Left lobe of liver (tissue), 2 donors: ENCODE results near the gene KCNQ1. TPM values are rescaled to one million over a fixed set of nuclear protein-coding genes. Genes with fewer than 3 reads are reported as not detected.

ENCODE experiments used
- ATAC-seq: fragments of 200-7000 bp; cut with Tn5 transposase; one replicate; pipeline ENCODE4 v1.9.1; 2020; ENCODE audit warnings: mild to moderate bottlenecking, moderate library complexity
- DNase-seq: peaks from one replicate; pipeline ENCODE4 v3.0.0-alpha.2; 2020; ENCODE audit warnings: low spot score
- total RNA-seq: library from RNA; stranded (reverse); gene quantifications from one replicate; pipeline ENCODE4 v1.2.1, GENCODE V29; 2021
- donor health status: DM: no; HTN: no; CAD: no; lungs with moderate emphysema.
- donor health status: DM: no; HTN: yes; CAD: no.

The KCNQ1 gene
- total RNA-seq, 1 donor from 2014 or later, result 2.1 TPM

DNA sequence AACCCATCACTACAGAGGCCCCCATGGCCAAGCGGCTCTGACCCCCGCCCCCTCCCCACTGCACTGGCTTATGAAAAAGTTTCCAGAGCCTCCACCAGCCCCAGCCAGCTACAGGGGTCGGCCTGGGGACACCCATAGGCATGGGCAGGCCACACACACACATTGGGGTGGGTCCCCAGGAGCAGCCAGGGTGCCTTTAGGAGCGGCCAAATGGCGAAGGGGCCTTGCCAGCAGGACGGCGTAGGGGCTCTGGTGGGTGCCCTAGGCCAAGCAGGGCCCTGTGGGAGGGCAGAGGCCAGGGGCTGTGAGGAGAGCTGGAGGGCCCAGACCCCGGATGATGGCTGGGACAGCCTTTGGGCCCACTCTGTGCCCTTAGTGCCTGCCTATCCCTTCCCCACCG lies 34.2 kb upstream of the KCNQ1 start:
- no peak for DNase-seq
- ATAC-seq, result no peak

DNA sequence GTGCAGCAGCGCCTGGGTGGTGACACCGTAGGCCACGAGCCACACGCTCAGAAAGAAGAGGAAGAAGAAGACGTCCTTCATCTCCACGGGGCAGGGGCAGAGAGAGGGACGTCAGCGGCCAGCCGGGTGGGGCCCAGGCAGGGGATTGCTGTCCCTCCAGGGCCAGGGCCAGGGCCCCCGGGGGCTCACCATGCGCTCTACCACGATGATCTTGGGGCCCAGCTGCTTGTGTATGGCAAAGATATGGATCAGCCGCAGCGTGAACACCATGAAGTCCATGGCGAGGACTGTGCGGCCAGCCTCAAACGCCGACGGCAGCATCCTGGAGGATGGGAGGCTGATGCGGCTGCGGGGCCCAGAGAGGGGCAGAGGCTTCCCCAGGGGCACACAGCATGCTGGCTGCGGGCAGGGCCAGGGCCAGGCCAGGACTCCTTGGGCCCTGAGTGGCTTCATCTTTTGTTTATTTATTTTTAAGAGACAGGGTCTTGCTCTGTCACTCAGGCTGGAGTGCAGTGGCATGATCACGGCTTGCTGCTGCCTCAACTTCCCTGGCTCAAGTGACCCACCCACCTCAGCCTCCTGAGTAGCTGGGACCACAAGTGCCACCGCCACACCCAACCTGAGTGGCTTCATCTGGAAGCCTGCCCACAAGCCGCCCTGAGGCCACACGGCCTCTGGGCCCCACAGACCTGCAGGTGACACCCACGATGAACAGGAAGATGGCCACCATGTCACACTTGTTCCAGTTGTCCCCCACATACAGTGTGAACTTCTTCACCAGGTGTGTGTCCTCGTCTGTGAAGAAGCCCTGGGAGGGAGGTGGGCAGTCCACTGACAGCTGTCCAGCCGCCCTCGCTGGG lies 33.1 kb upstream of the KCNQ1 start:
- ATAC-seq (no peak), DNase-seq (no peak)

DNA sequence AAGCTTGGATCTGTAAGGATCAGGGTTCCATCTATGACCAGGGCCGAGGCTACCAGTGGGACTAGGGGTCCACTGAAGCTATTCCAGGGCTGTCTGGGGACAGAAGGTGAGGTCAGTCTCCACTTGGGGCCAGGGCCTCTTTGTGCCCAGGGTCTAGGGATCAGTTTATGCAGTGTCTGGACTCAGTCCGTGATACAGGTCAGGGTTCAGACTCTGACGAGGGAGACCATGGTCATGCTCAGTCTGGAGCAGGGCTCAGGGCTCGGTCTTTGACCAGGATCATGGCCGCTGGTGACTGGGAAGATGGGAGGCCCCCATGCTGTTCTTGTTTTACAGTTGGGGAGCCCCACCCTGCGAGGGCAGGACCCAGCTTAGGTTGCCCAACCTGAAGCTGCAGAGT lies 32.5 kb upstream of the KCNQ1 start:
- ATAC-seq, result no peak
- DNase-seq, result no peak

DNA sequence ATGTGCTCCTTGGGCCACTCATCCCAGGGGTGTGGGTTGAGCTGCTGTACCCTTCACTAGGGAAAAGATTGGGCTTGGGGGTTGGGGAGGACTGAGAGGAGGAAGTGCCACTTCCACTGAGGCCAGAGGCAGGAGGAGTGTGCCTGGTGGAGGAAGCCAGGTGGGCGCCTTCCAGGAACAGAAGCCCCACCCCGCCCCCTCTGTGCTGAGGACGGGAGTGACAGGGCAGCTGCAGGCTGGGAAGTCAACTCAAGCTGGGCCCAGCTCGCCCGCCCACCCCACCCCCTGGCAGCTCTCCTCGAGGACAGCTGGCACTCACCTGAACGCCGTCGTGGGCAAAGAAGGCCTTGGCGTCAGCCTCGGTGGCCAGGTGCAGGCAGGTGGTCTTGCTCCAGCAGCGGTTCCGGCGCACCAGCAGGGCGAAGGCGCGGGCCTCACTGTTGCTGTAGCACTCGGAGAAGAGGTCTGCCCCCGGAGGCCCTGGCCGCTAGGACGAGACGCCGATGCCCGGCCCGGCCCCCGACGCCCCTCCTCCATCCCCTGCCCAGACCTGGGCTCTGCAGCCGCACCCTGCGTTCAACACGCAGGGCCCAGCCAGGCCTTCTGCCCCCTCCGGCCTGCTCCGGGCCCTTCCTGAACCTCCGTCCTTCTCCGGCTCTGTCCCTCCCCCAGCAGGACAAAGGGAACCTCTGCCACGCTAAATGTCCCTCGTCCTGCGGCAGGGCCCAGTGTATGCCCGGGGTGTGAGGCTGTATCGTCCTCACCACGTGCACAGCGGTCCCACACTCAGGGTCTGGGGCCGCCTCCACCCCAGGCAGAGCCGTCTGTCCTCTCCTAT lies 30.8 kb upstream of the KCNQ1 start:
- ATAC-seq, result no peak
- DNase-seq, result no peak

DNA sequence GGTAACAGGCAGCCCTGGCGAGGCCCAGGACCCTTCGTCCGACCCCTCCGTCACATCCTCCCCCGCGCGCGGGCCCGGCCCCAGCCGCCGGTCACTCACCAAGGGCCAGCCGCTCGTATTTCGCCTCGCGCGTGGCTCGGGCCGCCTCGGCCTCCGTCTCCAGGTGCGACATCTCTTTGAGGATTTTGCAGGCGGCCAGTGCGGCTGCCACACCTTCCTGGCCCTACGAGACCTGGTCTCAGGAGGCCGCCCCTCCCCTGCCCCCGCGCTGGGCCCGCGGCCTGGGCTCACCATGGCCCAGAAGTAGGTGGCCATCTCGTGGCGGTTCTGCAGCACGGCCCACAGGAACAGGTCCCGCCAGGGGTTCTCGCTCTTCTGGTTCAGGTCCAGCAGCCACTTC lies 30.2 kb upstream of the KCNQ1 start:
- ATAC-seq, result no peak
- DNase-seq, result no peak

DNA sequence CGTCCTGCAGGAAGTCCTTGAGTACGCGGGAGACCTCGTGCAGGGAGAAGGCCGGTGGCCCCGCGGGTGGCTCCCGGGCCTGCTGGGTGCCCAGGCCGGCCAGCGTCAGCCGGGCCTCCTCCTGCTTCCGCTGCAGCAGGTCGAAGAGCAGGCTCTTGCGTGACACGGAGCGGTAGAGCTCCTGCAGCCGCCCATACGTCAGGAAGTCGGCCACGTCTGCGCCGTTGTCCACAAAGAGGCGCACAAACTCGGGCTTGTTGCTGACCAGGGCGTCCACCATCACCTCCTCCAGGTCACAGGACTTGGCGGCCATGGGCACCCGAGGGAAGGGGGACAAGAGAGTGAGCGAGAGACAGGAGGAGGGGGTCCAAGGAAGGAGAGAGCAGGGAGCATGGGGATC lies 29.6 kb upstream of the KCNQ1 start:
- no peak for ATAC-seq
- no peak for DNase-seq

DNA sequence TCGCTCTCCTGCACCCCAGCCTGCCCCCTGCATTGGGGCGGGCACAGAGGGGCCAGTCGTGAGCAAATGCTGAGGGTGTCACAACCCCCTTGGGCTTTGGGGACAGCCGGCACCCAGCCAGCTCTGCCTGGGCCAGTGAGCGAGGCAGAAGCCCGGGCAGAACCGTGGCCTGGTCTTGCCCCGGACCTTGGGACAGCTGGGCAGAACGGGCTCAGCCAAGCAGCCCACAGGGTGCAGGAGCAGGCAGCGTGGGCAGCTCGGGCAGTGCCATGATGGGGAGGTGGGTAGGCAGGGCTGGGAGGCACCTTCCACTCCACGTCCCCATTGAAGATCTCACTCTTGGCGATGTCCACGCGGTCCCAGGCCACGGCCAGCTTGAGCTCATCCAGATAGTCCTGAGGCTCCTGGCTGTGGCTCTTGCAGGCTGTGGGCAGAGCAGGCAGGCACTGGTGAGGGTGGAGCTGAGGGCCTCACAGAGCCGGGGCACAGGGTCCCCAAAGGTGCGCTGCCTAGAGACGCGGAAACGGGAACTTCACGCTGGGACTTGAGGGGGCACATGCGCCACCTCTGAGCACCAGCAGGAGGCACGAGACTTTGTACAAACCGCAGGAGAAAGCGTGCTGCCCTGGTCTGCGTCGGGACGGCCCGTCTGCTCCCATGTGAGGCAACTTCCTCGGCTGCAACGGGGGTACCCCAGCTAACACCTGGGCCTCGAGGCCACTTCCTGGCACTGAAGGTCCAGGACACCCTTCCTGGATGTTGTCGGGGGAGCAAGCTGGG lies 29.0 kb upstream of the KCNQ1 start:
- ATAC-seq (no peak), DNase-seq (no peak)

DNA sequence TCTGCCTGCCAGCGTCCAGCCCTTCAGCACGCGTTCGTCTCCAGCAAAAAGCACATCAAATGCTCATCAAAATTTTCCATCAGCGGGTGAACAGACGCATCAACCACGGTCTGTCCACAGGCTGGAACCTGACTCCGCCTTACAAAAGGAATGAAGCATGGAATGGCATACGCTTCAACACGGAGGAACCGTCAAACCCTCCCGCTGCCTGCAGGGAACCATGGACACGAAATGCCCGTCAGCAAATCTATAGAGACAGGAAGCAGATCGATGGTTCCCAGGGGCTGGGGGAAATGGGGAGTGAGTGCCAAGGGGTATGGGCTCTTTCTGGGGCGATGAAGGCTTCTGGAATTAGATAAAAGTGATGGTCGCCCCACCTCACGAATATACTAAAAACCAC lies 28.0 kb upstream of the KCNQ1 start:
- DNase-seq, result no peak
- ATAC-seq, result no peak

DNA sequence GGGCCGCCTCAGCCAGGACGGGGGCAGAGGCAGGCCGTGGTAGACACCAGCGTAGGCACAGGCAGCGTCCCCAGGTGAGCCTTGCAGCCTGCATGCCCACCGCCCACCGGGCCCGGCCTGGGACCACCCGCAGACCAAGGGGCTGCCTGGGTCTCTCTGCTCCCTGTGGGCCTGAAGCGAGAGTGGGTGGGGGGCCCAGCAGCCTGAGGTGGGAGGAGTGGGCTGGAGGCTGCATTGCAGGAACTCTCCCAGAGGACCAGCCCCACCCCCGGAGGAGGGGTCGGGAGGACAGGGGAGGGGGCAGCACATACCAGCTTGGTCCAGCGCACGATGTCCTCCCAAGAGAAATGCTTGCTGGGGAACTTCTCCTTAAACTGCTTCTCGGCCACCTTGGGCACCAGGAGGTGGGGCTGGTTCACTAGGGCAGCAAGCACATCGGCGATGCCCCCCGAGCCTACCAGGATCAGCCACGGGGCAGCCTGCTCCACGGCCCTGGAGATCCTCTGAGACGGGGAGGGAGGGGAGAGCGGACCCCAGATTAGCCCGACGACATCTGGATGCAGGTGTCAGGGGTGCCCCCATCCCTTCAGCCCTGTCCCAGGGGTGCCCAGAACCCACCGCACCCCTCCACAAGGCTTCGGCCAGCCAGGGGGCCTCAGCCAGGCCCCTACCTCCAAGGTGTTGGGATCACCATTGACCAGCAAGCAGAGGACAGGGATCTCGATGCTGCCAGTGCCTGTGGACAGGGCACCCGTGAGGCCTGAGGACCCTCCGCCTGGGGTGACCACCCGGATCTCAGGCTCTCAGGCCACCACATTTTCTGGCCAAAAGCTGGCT lies 26.7 kb upstream of the KCNQ1 start:
- DNase-seq, result no peak
- ATAC-seq, result no peak

DNA sequence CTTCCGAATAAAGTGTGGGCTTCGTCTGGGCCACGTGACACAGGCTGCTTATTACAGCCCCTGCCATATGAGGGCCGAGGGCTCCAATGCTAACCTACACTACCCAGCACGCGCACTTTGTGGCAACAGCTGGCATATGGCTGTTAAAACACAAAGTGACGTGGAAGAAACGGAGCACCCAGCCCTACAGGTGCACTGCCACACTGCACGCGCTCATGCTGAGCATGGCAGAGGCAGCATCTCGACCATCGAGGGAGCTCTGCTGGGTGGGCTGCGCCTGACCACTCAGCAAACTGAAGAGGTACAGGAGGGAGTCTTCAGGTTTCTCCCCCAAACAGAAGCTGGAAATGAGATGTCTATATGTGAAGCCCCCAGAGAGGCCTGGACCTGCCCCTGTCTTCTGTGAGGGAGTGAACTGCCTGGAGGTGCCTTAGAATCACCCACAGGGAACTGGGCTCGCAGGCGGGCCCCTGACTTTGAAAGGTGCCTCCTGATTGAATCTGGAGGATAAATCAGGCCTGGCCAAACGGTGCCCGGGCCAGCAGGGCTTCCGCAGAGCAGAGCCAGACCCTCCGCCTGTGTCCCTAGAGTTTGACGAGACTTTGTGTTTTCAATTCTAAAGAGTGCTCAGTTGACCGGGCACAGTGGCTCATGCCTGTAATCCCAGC lies 26.0 kb upstream of the KCNQ1 start:
- DNase-seq, result no peak
- no peak for ATAC-seq

DNA sequence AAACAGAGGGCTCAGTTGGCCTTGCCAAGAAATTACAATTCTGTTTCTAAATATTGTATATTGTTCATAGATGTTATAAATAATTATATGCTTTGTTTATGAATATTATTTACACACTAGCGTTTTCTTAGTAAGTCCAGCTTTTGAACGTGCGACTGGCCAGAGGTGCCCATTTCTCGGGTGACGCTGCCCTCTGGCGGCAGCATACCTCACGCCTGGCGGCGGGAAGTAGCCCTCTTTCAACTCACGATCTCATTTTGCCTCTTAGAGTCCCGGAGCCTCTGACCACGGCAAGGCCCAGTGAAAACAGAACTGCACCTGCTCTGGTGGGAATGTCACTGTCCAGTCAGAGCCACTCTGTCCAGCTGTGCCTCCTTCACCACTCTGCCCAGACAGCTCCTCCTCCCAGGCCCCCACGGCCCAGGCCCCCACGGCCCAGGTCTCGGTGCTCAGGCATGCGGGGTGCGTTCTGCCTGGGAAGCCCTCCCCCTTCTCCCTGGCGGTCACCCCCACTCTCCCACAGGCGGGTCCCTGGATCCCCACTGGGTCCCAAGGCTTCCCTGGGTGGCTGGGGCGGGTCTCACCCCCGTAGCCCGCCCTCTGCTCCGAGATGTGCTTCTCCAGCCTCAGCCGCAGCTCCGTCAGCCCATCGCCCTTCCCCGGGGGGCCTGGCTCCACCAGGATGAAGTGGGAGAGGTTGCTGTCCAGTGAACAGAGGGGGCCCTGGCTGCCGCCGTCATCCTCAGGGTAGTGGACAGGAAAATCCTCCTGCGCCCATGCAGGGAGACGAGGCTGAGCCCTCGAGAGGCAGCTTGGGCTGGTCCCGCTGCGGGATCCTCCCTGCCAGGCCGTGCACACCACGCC lies 24.9 kb upstream of the KCNQ1 start:
- peak; percentile 73 for DNase-seq
- ATAC-seq, result peak; percentile 81

DNA sequence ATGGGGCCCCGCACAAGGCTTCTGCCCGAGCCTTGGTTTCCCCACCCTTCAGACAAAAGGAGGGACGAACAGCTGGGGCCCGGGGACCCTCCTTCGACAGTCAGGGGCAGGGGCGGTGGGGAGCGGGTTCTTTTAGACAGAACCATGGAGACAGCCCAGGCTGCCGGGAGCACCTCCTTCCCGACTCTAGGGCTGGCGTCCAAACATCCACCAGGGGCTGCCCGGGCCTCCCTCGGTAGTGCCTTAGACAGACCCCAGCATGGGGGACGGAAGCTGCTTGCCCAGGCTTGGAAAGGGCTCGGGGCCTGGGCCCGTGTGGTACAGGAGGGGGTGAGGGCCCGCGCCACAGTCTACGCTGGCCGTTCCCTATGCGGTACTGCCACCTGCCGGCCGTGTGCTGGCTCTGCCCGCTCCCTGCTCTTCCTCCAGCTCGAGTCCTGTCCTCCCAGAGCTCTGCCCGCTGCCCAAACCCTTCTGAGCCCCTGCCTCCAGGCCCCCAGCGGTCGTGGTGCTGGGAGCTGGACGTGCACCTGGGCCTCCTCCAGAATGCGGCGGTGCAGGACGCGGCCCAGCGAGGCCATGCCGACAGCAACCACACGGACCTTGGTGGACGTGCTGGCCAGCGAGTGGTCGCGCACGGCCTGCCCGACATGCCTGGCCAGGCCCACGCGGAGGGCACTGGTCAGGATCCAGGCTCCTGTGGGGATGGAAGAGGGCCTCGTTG lies 24.1 kb upstream of the KCNQ1 start:
- ATAC-seq, result peak; percentile 93
- peak; percentile 65 for DNase-seq

DNA sequence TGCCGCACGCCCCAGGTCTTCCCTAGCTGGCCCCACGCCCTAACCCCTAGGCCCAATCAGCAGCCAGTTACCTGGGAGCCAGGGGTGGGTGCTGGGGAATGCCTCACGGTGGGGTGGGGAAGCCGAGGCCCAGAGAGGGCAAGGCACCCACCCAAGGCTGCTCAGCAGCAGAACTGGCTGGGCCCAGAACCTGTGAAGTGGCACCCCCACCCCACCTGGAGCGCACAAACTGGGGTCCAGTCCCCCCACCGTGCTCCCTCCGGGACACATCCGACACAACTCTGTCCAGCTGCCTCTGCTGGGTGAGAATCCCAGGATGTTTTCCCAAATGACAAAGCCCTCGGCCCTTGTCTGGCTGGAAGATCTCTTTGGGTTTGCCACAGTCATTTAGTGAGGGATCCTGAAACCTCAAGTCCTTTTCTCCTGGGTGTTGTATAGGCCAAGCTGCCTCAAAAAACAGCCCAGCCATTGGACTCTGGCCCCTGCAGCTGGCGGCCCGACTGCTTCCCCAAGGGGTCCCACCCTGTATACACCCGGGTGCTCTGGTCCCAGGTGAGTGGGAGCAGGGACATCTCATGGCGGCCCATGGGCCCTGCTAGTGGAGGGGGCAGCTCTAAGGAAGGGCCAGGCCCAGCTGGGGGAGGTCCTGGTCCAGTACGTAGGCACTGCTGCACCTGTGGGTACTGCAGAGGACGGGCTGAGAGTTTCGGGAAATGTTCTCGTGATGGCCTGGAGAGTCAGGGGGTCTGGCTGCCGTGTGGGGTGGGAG lies 23.4 kb upstream of the KCNQ1 start:
- ATAC-seq, result no peak
- no peak for DNase-seq

DNA sequence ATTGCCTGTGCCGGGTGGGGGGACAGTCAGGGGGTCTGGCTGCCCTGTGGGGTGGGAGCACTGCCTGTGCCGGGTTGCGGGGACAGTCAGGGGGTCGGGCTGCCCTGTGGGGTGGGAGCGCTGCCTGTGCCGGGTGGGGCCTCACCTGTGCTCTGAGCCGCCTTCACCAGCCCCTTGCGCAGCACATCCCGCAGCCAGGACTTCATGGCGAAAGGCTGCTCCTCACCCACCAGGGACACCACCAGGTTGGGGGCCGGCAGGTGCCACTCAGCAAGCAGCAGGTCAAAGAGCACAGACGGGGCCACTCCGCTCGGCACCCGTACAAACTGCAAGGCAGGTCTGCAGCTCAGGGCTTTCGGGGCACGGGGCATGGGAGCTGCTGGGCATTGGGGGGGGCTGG lies 22.8 kb upstream of the KCNQ1 start:
- no peak for ATAC-seq
- DNase-seq, result no peak

DNA sequence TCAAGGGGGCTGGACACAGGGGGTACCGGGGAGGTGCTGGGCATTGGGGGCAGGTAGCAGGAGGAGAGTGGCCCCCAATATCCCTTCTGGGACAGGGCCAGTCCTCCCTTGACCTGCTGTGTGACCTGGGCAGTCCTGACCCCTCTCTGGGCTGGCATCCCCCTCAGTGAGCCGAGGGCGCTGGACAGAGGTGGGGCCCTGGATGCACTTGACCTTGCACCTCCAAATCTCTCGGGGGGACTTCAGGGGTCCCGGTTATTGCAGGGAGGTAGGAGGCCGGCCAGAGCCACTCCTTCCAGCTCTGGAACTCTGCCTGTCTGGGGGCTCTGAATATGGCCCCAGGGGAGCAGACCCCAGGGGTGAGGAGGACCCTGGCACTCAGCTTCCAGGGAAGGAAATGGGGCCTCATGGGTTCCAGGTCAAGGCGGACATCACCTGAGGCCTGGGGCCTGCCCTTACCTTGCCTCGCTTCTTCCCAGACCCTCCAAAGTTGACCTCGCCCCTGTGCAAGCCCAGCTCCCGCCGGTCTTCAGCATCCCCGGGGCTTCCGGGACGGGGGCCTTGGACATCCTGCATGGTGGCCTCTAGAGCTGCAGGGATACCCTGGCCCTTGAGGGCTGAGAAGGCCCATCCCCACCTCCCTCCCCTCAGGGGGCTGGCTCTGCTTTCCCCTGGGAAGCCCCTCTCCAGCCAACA lies 22.2 kb upstream of the KCNQ1 start:
- ATAC-seq (no peak), DNase-seq (no peak)

DNA sequence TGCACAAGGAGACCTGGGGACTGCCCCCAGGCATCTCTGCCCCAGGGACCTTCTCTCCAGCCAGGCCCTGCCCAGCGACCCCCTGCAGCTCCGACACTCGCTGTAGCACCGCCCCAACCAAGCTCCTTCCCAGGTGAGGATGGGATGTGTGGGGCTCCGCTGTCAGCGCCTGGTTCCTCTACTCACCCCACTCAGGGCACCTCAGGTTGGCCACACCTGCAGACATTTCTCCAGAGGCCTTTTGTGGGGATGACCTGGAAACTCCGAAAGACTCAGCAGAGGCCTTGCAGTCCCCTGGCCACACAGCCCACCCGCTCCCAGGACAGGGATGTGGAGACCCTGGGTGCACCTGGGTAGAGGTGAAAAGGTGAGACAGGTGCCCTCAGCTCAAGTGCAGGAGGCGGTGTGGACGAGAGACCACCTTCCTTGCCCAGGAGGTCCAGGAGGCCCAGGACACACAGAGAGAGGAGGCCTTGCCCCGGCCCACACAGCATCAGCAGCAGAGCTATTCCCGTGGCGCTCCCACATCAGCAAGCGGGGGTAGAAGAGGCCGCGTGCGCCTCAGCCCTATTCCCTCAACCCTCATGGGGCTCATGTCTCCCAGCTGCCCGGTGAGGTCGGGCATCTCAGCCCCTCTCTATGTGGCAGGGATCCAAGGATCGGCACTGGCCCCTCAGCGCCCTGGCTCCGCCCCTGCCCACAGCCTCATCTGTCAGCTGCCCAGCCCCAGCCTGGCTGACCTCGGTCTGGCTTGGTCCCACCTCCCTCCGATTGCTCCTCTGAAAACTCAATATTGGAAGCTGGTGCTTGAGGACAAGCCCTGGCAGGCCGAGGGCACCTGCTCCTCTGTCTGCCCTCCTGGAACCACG lies 21.4 kb upstream of the KCNQ1 start:
- ATAC-seq (no peak), DNase-seq (no peak)
